Measurements from ENCODE around the gene KCNK13. TPM values are rescaled to one million over a fixed set of nuclear protein-coding genes. Genes with fewer than 3 reads are reported as not detected.
A peak's percentile ranks its signal among the peaks of the same experiment; 100 is the strongest.
"Not testable (repeated sequence)": the region's sequence is repeated elsewhere in the genome, so short reads cannot be mapped to it uniquely, and the experiment has no call there.

KCNK13 gene
- total RNA-seq (0.48 and 1.3 TPM in 2 replicates), polyA plus RNA-seq (1.1 and 1.5 TPM in 2 replicates)

DNA sequence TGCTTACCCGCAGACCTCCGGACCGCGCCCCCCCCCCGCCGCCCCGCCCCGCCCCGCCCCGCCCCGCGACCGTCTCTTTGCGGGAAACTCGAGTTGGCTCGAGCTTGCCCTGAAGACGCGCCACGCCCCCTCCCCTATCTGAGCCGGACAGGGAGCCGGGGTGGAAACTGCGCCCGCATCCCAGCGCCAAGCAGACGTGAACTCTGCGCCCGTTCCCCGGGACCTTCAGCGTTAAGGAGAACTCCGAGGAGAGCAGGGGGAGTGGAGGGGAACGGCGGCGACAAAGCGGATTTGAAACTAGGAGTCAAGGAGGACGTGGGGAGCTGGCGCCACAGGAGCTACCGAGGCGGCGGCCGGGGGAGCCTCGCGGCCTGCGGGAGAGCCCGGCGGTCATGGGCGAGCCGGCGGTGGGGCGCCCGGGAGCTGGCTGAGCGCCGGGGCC, at the start of gene KCNK13:
TSS of gene KCNK13 (plus strand) at position 310 of the 442 bp plus-strand sequence. CDS start 212 bp downstream, outside the sequence.
- TF ChIP-seq, protein P1, sequence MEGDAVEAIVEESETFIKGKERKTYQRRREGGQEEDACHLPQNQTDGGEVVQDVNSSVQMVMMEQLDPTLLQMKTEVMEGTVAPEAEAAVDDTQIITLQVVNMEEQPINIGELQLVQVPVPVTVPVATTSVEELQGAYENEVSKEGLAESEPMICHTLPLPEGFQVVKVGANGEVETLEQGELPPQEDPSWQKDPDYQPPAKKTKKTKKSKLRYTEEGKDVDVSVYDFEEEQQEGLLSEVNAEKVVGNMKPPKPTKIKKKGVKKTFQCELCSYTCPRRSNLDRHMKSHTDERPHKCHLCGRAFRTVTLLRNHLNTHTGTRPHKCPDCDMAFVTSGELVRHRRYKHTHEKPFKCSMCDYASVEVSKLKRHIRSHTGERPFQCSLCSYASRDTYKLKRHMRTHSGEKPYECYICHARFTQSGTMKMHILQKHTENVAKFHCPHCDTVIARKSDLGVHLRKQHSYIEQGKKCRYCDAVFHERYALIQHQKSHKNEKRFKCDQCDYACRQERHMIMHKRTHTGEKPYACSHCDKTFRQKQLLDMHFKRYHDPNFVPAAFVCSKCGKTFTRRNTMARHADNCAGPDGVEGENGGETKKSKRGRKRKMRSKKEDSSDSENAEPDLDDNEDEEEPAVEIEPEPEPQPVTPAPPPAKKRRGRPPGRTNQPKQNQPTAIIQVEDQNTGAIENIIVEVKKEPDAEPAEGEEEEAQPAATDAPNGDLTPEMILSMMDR (IDR thresholded peaks at IDR 0.05; ENCODE audit: low read depth, low read length), result no peak
- peak in 1 of 2 donors; percentile 39 for DNase-seq (ENCODE audit: low read depth in 1 of 2, low spot score in 1 of 2)

GRCh38 chr14:90017371-90017770, 44.4 kb upstream of the KCNK13 start:
- TF ChIP-seq, protein P1 (IDR thresholded peaks at IDR 0.05; ENCODE audit: low read depth, low read length), result no peak
- Histone ChIP-seq H3K27ac (no peak overlapping the region), H3K36me3 (peaks cover 8% of the 10 kb centered on the region), H3K4me1 (ENCODE audit: low read depth) (no peaks in the 10 kb centered on the region), H3K27me3 (no peaks in the 10 kb centered on the region), H3K9me3 (ENCODE audit: low read depth) (no peaks in the 10 kb centered on the region), H3K4me3 (no peak overlapping the region)
- DNase-seq (ENCODE audit: low read depth in 1 of 2, low spot score in 1 of 2), result no peak

More for the DNA sequence above, at the start of gene KCNK13:
- Histone ChIP-seq H3K4me3 (peak within 1 kb of the TSS; percentile 37), H3K4me1 (ENCODE audit: low read depth) (peaks cover 4% of the 10 kb centered on the region), H3K27me3 (peaks cover 89% of the 10 kb centered on the region), H3K27ac (no peak within 1 kb of the TSS), H3K9me3 (ENCODE audit: low read depth) (no peaks in the 10 kb centered on the region), H3K36me3 (no peaks in the 10 kb centered on the region)

GRCh38 chr14:90019824-90020523, 41.8 kb upstream of the KCNK13 start:
- H3K27ac ChIP-seq, result no peak overlapping the region
- TF ChIP-seq, protein P1 (IDR thresholded peaks at IDR 0.05; ENCODE audit: low read depth, low read length), result no peak
- peaks cover 5% of the 10 kb centered on the region for H3K4me1 ChIP-seq (ENCODE audit: low read depth)
- H3K9me3 ChIP-seq (ENCODE audit: low read depth), result no peaks in the 10 kb centered on the region
- peaks cover 8% of the 10 kb centered on the region for H3K36me3 ChIP-seq
- DNase-seq (ENCODE audit: low read depth in 1 of 2, low spot score in 1 of 2), result no peak
- no peak overlapping the region for H3K4me3 ChIP-seq
- H3K27me3 ChIP-seq, result no peaks in the 10 kb centered on the region

GRCh38 chr14:90023176-90023896, 38.5 kb upstream of the KCNK13 start:
- peak in 1 of 2 donors; percentile 35 for DNase-seq (ENCODE audit: low read depth in 1 of 2, low spot score in 1 of 2)
- peaks cover 8% of the 10 kb centered on the region for H3K36me3 ChIP-seq
- H3K4me3 ChIP-seq, result no peak overlapping the region

DNA sequence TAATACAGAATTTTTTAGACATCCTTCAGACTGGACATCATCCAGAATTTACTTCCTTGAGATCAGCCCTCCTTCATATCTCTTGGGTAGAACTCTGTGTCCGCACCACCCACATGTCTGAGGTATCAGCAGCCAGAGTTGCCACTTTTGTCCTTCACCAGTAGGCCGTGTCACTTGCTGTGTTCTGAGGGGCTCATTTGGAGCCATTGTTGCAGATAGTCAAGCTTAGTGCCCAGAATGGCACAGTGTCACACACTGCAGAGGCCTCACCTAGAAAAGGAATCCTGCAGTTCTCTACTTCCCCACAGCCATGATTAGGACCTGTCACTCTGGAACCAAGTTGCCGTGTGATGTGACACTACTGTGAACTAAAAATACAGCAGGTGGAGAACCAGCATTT, 36.9 kb upstream of the KCNK13 start:
- peaks cover 4% of the 10 kb centered on the region for H3K36me3 ChIP-seq
- no peaks in the 10 kb centered on the region for H3K27me3 ChIP-seq
- TF ChIP-seq, protein P1 (IDR thresholded peaks at IDR 0.05; ENCODE audit: low read depth, low read length), result no peak
- no peak overlapping the region for H3K27ac ChIP-seq
- H3K4me1 ChIP-seq (ENCODE audit: low read depth), result peaks cover 11% of the 10 kb centered on the region
- H3K4me3 ChIP-seq, result no peak overlapping the region
- no peaks in the 10 kb centered on the region for H3K9me3 ChIP-seq (ENCODE audit: low read depth)
- peak; percentile 4 to 24 for DNase-seq (ENCODE audit: low read depth in 1 of 2, low spot score in 1 of 2)

More at GRCh38 chr14:90023176-90023896, 38.5 kb upstream of the KCNK13 start:
- no peaks in the 10 kb centered on the region for H3K27me3 ChIP-seq
- TF ChIP-seq, protein P1 (IDR thresholded peaks at IDR 0.05; ENCODE audit: low read depth, low read length), result no peak
- H3K27ac ChIP-seq, result no peak overlapping the region
- H3K4me1 ChIP-seq (ENCODE audit: low read depth), result peaks cover 11% of the 10 kb centered on the region
- no peaks in the 10 kb centered on the region for H3K9me3 ChIP-seq (ENCODE audit: low read depth)

GRCh38 chr14:90026608-90027007, 35.2 kb upstream of the KCNK13 start:
- H3K36me3 ChIP-seq; H3K27ac ChIP-seq; H3K27me3 ChIP-seq; H3K9me3 ChIP-seq (ENCODE audit: low read depth); H3K4me3 ChIP-seq; DNase-seq (ENCODE audit: low read depth in 1 of 2, low spot score in 1 of 2): not testable (repeated sequence)
- peaks cover 11% of the 10 kb centered on the region for H3K4me1 ChIP-seq (ENCODE audit: low read depth)
